Measurements from ENCODE around the gene GLCE. TPM values are rescaled to one million over a fixed set of nuclear protein-coding genes. Genes with fewer than 3 reads are reported as not detected.

Gene GLCE
- total RNA-seq, 1 experiment from 2014 or later = 12.5 TPM

- TF ChIP-seq HMGXB4 (CRISPR knock-in tag; IDR thresholded peaks at IDR 0.05) (no peak), ZNF532 (CRISPR knock-in tag; IDR thresholded peaks at IDR 0.05; ENCODE audit: borderline replicate concordance) (no peak), ATF1 (CRISPR knock-in tag; IDR thresholded peaks at IDR 0.05) (no peak), AFF4 (CRISPR knock-in tag; IDR thresholded peaks at IDR 0.05; ENCODE audit: borderline replicate concordance) (no peak)
- Mint-ChIP-seq H3K4me3 (no peak overlapping the region), H3K27me3 (ENCODE audit: low read depth) (no peaks in the 10 kb centered on the region), H3K27ac (no peak overlapping the region), H3K36me3 (no peaks in the 10 kb centered on the region), H3K4me1 (no peaks in the 10 kb centered on the region), H3K9me3 (no peaks in the 10 kb centered on the region)
- DNase-seq (ENCODE audit: low spot score) = no peak
- ChIA-PET POLR2A (no interaction called here), CTCF (no interaction called here)
- ATAC-seq = no peak
These were observed 55.0 kb downstream of the GLCE start for GRCh38 chr15:69215314-69216035.

- Mint-ChIP-seq H3K27me3 (ENCODE audit: low read depth) (no peaks in the 10 kb centered on the region), H3K4me3 (no peak overlapping the region), H3K9me3 (no peaks in the 10 kb centered on the region), H3K4me1 (no peaks in the 10 kb centered on the region), H3K27ac (no peak overlapping the region), H3K36me3 (no peaks in the 10 kb centered on the region)
- ChIA-PET POLR2A (no interaction called here), CTCF (interaction anchor here (0.6 to 0.9 kb wide), 2 partner anchors 26 to 54 kb away, joined by 3 to 5 read pairs; no protein-coding TSS in a partner anchor)
- ATAC-seq = no peak
- DNase-seq (ENCODE audit: low spot score) = no peak
- TF ChIP-seq SMAD4 (CRISPR knock-in tag; IDR thresholded peaks at IDR 0.05) (no peak), GTF2I (CRISPR knock-in tag; conservative IDR thresholded peaks at IDR 0.05) (no peak), ZSCAN18 (CRISPR knock-in tag; IDR thresholded peaks at IDR 0.05) (no peak), FOXJ3 (CRISPR knock-in tag; IDR thresholded peaks at IDR 0.05; ENCODE audit: borderline replicate concordance) (no peak), PRRX2 (CRISPR knock-in tag; IDR thresholded peaks at IDR 0.05) (no peak), CREM (CRISPR knock-in tag; IDR thresholded peaks at IDR 0.05) (no peak), MLX (CRISPR knock-in tag; IDR thresholded peaks at IDR 0.05) (no peak), ZNF121 (CRISPR knock-in tag; IDR thresholded peaks at IDR 0.05) (no peak), SOX15 (CRISPR knock-in tag; IDR thresholded peaks at IDR 0.05) (no peak), NFYB (CRISPR knock-in tag; conservative IDR thresholded peaks at IDR 0.05; ENCODE audit: low read depth) (no peak), MXD4 (CRISPR knock-in tag; IDR thresholded peaks at IDR 0.05; ENCODE audit: borderline replicate concordance) (no peak), ERG (CRISPR knock-in tag; IDR thresholded peaks at IDR 0.05) (no peak), ATF6 (CRISPR knock-in tag; IDR thresholded peaks at IDR 0.05) (no peak), NFATC4 (CRISPR knock-in tag; IDR thresholded peaks at IDR 0.05) (no peak)
These were observed 56.9 kb downstream of the GLCE start for GRCh38 chr15:69217381-69217780.

Data from WTC11 (cell line).